GM12873 (cell line): ENCODE results near the gene MAPK13.

Experiments used
- CTCF ChIP-seq: IDR thresholded peaks from 2 replicates; pipeline ENCODE4 v1.5.1; 2012; ENCODE audit warnings: low read depth, mild to moderate bottlenecking, moderate library complexity, low read length, control low read depth; ENCODE audit not compliant: insufficient read depth; ENCODE audit errors: missing control alignments

Gene MAPK13

GRCh38 chr6:36184311-36184710 lies 54.0 kb downstream of the MAPK13 start:
- no peak for TF ChIP-seq CTCF

- no peak for TF ChIP-seq CTCF
Observed at GRCh38 chr6:36186199-36186598, 55.9 kb downstream of the MAPK13 start.

GRCh38 chr6:36187446-36187845 lies 57.1 kb downstream of the MAPK13 start:
- TF ChIP-seq CTCF: no peak
